ENCODE data around the gene TMEM132D. TPM values are rescaled to one million over a fixed set of nuclear protein-coding genes. Genes with fewer than 3 reads are reported as not detected.

The TMEM132D gene
- total and polyA plus RNA-seq, 7 donors: 0.01 TPM; not detected in 6

GRCh38 chr12:129746318-129746717 is 157.5 kb downstream of the TMEM132D start:
- ATAC-seq: no peak
- Histone ChIP-seq H3K27me3 (ENCODE audit: insufficient read depth in 3 of 3, low read length in 2 of 3) (no peaks in the 10 kb centered on the region), H3K4me3 (no peak overlapping the region), H3K4me1 (no peaks in the 10 kb centered on the region), H3K9me3 (no peaks in the 10 kb centered on the region), H3K27ac (no peak overlapping the region), H3K36me3 (ENCODE audit: insufficient read depth in 1 of 2, low read depth in 1 of 2) (no peaks in the 10 kb centered on the region)
- intact Hi-C loops (cut with DNase I): no loop called here
- DNase-seq: no peak
- WGBS, 3 donors: 82 to 85% (median 85%) methylated on average over 4 of the region's 4 CpGs
- TF ChIP-seq CTCF (IDR thresholded peaks at IDR 0.05): no peak

GRCh38 chr12:129729170-129729569 is 174.7 kb downstream of the TMEM132D start:
- H3K4me3 ChIP-seq: no peak overlapping the region
- no peak for DNase-seq
- no peak overlapping the region for H3K27ac ChIP-seq
- no peaks in the 10 kb centered on the region for H3K36me3 ChIP-seq (ENCODE audit: insufficient read depth in 1 of 2, low read depth in 1 of 2)
- no peak for ATAC-seq
- no peaks in the 10 kb centered on the region for H3K9me3 ChIP-seq
- WGBS, 3 donors: 79 to 85% (median 83%) methylated on average over 2 of the region's 2 CpGs
- intact Hi-C loops (cut with DNase I): no loop called here
- no peaks in the 10 kb centered on the region for H3K4me1 ChIP-seq
- no peaks in the 10 kb centered on the region for H3K27me3 ChIP-seq (ENCODE audit: insufficient read depth in 3 of 3, low read length in 2 of 3)
- TF ChIP-seq CTCF (IDR thresholded peaks at IDR 0.05): no peak

- no peak overlapping the region for H3K27ac ChIP-seq
- no peaks in the 10 kb centered on the region for H3K36me3 ChIP-seq (ENCODE audit: insufficient read depth in 1 of 2, low read depth in 1 of 2)
- WGBS, 3 donors: 92 to 94% (median 93%) methylated on average over 3 of the region's 3 CpGs
- no peaks in the 10 kb centered on the region for H3K4me1 ChIP-seq
- ATAC-seq (no peak), DNase-seq (no peak)
- no peaks in the 10 kb centered on the region for H3K9me3 ChIP-seq
- intact Hi-C loops (cut with DNase I): no loop called here
- H3K4me3 ChIP-seq: no peak overlapping the region
- TF ChIP-seq CTCF (IDR thresholded peaks at IDR 0.05): no peak
- no peaks in the 10 kb centered on the region for H3K27me3 ChIP-seq (ENCODE audit: insufficient read depth in 3 of 3, low read length in 2 of 3)
Measured at GRCh38 chr12:129727100-129727499, 176.7 kb downstream of the TMEM132D start.

- no peaks in the 10 kb centered on the region for H3K27me3 ChIP-seq (ENCODE audit: insufficient read depth in 3 of 3, low read length in 2 of 3)
- no peak overlapping the region for H3K4me3 ChIP-seq
- TF ChIP-seq CTCF (IDR thresholded peaks at IDR 0.05): no peak
- no peak for DNase-seq
- no peak overlapping the region for H3K27ac ChIP-seq
- no peaks in the 10 kb centered on the region for H3K4me1 ChIP-seq
- H3K36me3 ChIP-seq (ENCODE audit: insufficient read depth in 1 of 2, low read depth in 1 of 2): no peaks in the 10 kb centered on the region
- ATAC-seq: no peak
- no peaks in the 10 kb centered on the region for H3K9me3 ChIP-seq
- intact Hi-C loops (cut with DNase I): no loop called here
- 83 to 87% (median 86%) methylated on average over 8 of the region's 8 CpGs for WGBS, 3 donors
Measured at GRCh38 chr12:129723260-129723659, 180.6 kb downstream of the TMEM132D start.

GRCh38 chr12:129720618-129721017 is 183.2 kb downstream of the TMEM132D start:
- no peak overlapping the region for H3K4me3 ChIP-seq
- intact Hi-C loops (cut with DNase I): no loop called here
- 78 to 88% (median 88%) methylated on average over 4 of the region's 4 CpGs for WGBS, 3 donors
- H3K27ac ChIP-seq: no peak overlapping the region
- ATAC-seq: no peak
- H3K36me3 ChIP-seq (ENCODE audit: insufficient read depth in 1 of 2, low read depth in 1 of 2): no peaks in the 10 kb centered on the region
- H3K9me3 ChIP-seq: no peaks in the 10 kb centered on the region
- DNase-seq: no peak
- no peaks in the 10 kb centered on the region for H3K4me1 ChIP-seq
- no peaks in the 10 kb centered on the region for H3K27me3 ChIP-seq (ENCODE audit: insufficient read depth in 3 of 3, low read length in 2 of 3)
- no peak for TF ChIP-seq CTCF (IDR thresholded peaks at IDR 0.05)

All from psoas muscle (tissue), 8 donors.